Measurements from ENCODE around the gene CLDN19.

CLDN19 gene

GRCh38 chr1:42739753-42740700, at the start of gene CLDN19:
Gene CLDN19, minus strand, starts transcription at chr1:42740236. Its CDS starts 173 bp downstream, at chr1:42740063.
- DNase-seq (ENCODE audit: low spot score): no peak

GRCh38 chr1:42788021-42788420, 48.0 kb upstream of the CLDN19 start:
- no peak for DNase-seq (ENCODE audit: low spot score)

- no peak for DNase-seq (ENCODE audit: low spot score)
These were observed 46.1 kb upstream of the CLDN19 start for GRCh38 chr1:42786097-42786496.

- no peak for DNase-seq (ENCODE audit: low spot score)
These were observed 45.1 kb upstream of the CLDN19 start, which contains the start of gene TMEM269 for GRCh38 chr1:42784946-42785693. Gene TMEM269, plus strand, starts transcription at chr1:42784991. Its CDS starts 4,903 bp downstream, at chr1:42789894.

GRCh38 chr1:42784547-42784945, 44.5 kb upstream of the CLDN19 start:
- no peak for DNase-seq (ENCODE audit: low spot score)

- no peak for DNase-seq (ENCODE audit: low spot score)
These were observed 43.1 kb upstream of the CLDN19 start for GRCh38 chr1:42783092-42783491.

- DNase-seq (ENCODE audit: low spot score): no peak
These were observed 40.1 kb upstream of the CLDN19 start for GRCh38 chr1:42780176-42780575.

GRCh38 chr1:42779725-42780124, 39.7 kb upstream of the CLDN19 start:
- DNase-seq (ENCODE audit: low spot score): no peak

GRCh38 chr1:42777852-42778251, 37.8 kb upstream of the CLDN19 start:
- no peak for DNase-seq (ENCODE audit: low spot score)

- DNase-seq (ENCODE audit: low spot score): no peak
These were observed 36.5 kb upstream of the CLDN19 start for GRCh38 chr1:42776502-42776901.

GRCh38 chr1:42774928-42775526, 35.0 kb upstream of the CLDN19 start:
- no peak for DNase-seq (ENCODE audit: low spot score)

- no peak for DNase-seq (ENCODE audit: low spot score)
These were observed 33.4 kb upstream of the CLDN19 start for GRCh38 chr1:42773420-42773819.

- DNase-seq (ENCODE audit: low spot score): no peak
These were observed 29.8 kb upstream of the CLDN19 start for GRCh38 chr1:42769811-42770210.

GRCh38 chr1:42768172-42768571, 28.1 kb upstream of the CLDN19 start:
- no peak for DNase-seq (ENCODE audit: low spot score)

GRCh38 chr1:42767510-42768000, 27.5 kb upstream of the CLDN19 start:
- DNase-seq (ENCODE audit: low spot score): no peak

- DNase-seq (ENCODE audit: low spot score): peak; percentile 100
These were observed 26.9 kb upstream of the CLDN19 start, which contains the start of the genes C1orf50 and P3H1 for GRCh38 chr1:42766741-42767509. Gene C1orf50, plus strand, starts transcription at chr1:42767249. Its CDS starts 63 bp downstream, at chr1:42767312. Gene P3H1, minus strand, starts transcription at chr1:42767028. Its CDS starts 57 bp downstream, at chr1:42766971.

GRCh38 chr1:42765832-42766740, 26.1 kb upstream of the CLDN19 start:
- DNase-seq (ENCODE audit: low spot score): no peak

GRCh38 chr1:42765269-42765668, 25.2 kb upstream of the CLDN19 start:
- no peak for DNase-seq (ENCODE audit: low spot score)

GRCh38 chr1:42762269-42762668, 22.2 kb upstream of the CLDN19 start:
- DNase-seq (ENCODE audit: low spot score): no peak

GRCh38 chr1:42761567-42761966, 21.5 kb upstream of the CLDN19 start:
- DNase-seq (ENCODE audit: low spot score): no peak
